GDM1 (cell line): Measurements from ENCODE around the gene KCNJ16.

Experiments
- DNase-seq: peaks from one replicate; lab custom pipeline; 2025; lab: John Stamatoyannopoulos, UW

The KCNJ16 gene

DNA sequence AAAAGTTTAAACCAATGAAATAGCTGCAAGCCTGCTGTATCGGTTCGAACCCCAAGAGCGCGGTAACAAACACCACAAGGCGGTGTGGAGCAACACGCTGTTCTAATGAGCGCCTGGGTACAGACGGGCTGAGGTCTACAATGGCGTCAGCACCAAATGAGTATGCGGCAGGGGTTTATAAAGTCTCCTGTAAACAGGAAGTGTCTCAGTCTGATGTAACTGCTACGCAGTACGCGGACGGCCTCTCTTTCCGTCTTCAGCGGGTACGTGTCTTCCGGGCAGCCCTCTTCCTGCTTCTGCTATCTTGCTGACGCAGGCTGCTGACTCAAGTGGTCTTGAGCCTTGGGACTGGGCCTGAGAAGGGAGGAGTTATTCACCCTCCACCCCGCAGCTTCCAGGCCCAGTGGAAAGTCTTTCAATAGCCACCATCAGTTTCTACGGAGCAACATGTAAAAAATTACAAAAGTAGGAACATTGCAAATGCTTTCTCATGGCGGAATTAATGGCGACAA lies 53.8 kb downstream of the KCNJ16 start:
- no peak for DNase-seq

DNA sequence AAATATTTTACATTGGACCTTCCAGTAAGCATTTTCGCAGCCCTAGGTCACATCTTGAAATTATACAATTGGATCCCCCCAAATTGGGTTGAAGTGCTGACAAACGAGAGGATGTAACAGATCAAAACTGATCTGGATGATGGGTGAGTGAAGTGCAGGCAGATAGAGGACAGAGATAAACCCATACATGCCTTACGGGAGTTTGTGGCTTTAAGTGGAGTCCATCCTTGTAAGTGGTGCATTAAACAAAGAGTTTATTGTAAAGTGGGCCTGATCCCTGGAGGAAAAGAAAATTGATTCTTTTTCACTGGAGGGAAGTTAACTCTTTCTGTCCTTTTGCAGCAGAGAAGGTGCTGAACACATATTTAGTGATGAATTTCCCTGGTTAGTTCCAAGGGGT lies 55.3 kb downstream of the KCNJ16 start:
- DNase-seq = no peak

DNA sequence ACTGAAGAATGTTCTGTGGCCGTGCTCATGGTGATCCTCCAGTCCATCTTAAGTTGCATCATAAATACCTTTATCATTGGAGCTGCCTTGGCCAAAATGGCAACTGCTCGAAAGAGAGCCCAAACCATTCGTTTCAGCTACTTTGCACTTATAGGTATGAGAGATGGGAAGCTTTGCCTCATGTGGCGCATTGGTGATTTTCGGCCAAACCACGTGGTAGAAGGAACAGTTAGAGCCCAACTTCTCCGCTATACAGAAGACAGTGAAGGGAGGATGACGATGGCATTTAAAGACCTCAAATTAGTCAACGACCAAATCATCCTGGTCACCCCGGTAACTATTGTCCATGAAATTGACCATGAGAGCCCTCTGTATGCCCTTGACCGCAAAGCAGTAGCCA lies 57.5 kb downstream of the KCNJ16 start:
- no peak for DNase-seq

- no peak for DNase-seq
Measured at GRCh38 chr17:70134042-70134441, 59.0 kb downstream of the KCNJ16 start.

- no peak for DNase-seq
Measured at GRCh38 chr17:70134777-70135176, 59.8 kb downstream of the KCNJ16 start.

DNA sequence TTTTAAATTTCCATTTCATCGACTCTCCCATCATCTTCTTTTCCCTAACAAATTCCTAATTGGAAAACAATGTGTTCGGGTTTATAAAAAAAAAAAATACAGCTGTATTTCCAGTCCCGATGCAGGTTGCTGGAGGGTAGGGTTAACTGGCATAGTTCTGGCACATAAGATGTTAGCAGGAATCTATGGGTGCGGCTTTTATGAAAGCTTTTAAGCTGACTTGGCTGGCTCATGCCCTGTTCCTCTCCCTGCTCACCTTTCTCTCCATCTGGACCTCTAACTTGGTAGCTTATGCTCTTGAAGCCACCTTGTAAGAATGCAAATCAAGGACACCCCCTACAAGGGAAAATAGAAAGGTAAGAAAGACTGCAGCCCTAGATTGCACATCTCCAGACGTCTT lies 61.1 kb downstream of the KCNJ16 start:
- no peak for DNase-seq

GRCh38 chr17:70137451-70138230 lies 62.6 kb downstream of the KCNJ16 start:
- DNase-seq = no peak

GRCh38 chr17:70138291-70138865 lies 63.4 kb downstream of the KCNJ16 start:
- no peak for DNase-seq

DNA sequence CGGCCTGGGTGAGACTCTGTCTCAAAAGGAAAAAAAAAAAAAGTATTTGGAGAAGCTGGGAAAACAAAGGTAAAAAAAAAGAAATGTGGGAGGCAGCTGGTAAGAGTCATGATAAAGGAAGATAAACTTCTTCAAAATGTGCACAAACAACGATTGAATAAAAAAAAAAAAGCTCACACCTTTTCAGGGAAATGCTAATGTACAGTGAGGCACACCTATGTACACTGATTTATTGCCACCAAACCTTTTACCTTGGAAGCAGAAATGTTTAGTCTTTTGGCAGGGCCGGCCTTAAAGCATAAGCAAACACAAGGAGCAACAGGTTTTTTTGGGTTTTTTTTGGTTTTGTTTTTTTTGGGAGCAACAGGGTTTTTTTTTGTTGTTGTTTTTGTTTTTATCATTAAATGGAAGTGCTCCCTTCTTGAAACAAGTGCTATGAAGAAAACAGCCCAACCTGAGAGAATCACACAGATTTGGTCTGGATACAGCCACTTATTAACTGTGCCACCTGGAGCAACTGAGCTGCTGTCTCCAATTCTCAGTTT lies 64.5 kb downstream of the KCNJ16 start:
- no peak for DNase-seq

GRCh38 chr17:70144260-70144846 lies 69.3 kb downstream of the KCNJ16 start:
- no peak for DNase-seq

- no peak for DNase-seq
Measured at GRCh38 chr17:70153210-70153609, 78.2 kb downstream of the KCNJ16 start.

DNA sequence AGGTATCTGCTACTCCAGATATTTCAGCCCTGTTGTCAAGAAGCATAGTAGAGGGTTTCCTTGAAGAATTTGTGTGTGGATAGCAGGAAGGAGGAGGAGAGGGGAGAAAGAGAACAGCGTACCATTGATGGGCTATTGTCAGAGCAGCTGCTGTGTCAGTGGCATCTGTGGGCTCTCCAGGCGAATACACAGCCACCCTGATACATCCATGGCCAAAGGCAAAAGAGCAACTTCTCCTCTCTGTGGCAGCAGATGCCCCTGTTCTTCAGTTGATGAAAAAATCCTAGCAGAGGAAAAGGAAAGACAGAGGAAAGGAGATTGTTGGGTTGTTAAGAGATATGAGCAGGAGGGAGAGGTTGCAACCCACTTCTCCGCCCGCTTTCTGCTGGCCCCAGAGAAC lies 82.1 kb downstream of the KCNJ16 start:
- no peak for DNase-seq

GRCh38 chr17:70158180-70158579 lies 83.2 kb downstream of the KCNJ16 start:
- DNase-seq = no peak

DNA sequence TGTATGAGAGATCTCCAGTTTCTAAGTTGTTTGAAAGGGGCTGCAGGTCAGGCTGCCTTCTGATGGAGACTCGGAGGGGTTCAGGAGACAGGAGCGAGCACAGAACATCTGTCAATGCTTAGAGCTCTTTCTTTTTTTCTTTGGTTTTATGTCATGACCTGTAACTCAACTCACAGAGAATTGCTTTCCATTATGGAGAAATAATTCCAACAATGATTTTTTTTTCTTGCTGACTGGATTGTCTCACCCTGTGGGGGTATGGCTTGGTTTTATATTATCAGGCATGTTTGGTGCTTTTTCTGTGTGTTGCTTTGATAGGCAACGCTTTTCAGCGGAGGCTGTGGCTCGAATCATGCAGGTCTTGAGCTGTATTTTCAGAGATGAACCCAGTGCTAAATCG lies 83.6 kb downstream of the KCNJ16 start:
- no peak for DNase-seq

- DNase-seq = no peak
Measured at GRCh38 chr17:70159980-70160379, 85.0 kb downstream of the KCNJ16 start.

DNA sequence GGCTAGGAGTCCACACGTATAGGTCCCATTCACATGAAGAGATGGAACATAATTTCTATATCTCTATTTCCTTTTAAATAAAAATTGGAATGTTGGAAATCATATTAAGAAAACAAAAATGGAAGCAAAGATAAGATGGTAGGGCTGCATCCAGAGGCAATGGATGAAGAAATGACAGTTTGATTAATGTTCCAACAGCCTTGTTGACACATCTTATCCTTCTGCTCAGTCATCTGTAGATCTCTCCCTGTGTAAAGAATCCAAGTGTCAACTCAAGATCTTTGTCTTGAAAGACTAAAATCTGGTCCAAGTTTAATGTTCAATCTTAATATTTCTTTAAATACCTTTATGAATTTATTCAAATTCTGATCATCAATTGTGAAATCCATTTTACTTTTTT lies 86.5 kb downstream of the KCNJ16 start:
- no peak for DNase-seq

GRCh38 chr17:70165383-70165782 lies 90.4 kb downstream of the KCNJ16 start:
- DNase-seq = no peak

DNA sequence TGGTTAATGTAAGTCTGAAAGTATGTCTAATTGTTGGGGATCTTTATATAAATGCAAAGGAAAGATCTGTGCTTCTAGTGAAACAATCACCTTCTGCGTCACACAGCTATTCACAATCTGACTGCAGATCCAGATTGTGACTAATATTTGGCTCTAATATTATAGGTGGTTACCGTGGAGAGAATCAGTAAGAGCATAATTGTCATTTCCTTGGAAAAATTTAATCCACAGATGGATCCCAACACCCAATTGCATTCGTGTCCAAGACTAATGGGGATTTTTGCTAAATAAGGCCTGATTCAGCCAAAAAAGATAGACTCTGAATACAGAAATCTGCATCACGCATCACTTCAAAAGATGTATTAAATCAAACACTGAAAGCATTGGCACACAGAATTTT lies 91.6 kb downstream of the KCNJ16 start:
- no peak for DNase-seq

- DNase-seq = peak; percentile 37
Measured at GRCh38 chr17:70168044-70168976, 93.3 kb downstream of the KCNJ16 start.

DNA sequence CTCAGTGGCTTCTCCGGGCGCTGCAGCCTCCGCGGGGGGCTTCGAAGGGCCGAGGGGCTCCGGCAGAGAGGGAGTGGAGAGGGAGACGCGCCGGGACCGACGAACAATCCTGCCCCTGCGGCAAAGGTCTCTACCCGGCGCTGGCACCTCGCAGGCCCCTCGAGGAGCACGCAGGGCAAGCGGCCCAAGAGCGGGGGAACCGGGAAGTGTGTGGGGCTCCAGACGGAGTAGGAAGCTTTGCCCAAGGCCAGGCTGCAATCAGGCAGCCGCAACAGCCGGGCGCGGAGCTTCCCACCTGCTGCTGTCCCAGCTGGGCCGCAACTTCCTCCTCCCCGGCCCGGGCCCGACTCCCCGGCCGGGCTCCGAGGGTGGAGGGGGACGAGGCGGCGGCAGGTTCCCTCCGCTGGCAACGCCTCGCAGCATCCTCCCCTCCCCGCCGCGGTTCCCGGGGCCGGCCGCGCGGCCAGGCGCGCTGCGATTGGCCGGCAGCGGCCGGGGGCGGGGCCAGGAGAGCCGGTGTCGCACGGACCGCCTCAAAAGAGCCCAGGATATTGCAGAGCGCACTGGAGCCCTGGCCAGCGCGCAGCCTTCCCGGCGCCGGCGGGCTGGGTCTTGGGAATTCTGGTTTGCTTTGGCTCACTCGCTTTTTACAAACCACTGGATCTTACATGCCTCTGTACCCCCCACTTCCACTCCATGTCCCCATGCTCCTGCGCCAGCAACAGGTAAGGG lies 94.1 kb downstream of the KCNJ16 start, which contains the start of gene KCNJ2:
Gene KCNJ2 (plus strand): TSS at position 556 of the 732 bp plus-strand sequence. CDS start 5,508 bp downstream, outside the sequence.
- peak; percentile 62 for DNase-seq
